Uterus (tissue), 4 donors: ENCODE measurements around the gene ARHGAP18. TPM values are rescaled to one million over a fixed set of nuclear protein-coding genes. Genes with fewer than 3 reads are reported as not detected.
"Not testable (repeated sequence)": the region's sequence is repeated elsewhere in the genome, so short reads cannot be mapped to it uniquely, and the experiment has no call there.

Experiments
- DNase-seq, 2 donors: peaks; one replicate each; pipeline ENCODE4 v3.0.0-alpha.2; 2019 to 2020
- H3K27ac ChIP-seq, 2 donors: fragments of 200-600 bp; sonication (generic); 1 replicate in 1 of 2; 2 replicates in 1 of 2; pipeline ENCODE4 v1.5.1; 2016 to 2018
- H3K27me3 ChIP-seq, 2 donors: fragments of 200-600 bp; sonication (generic); one replicate each; pipeline ENCODE4 v1.5.1; 2018 to 2019; ENCODE audit warnings: control low read depth in 1 of 2
- H3K36me3 ChIP-seq, 2 donors: fragments of 200-600 bp; sonication (generic); one replicate each; pipeline ENCODE4 v1.5.1; 2019; ENCODE audit warnings: control low read depth in 1 of 2
- H3K4me1 ChIP-seq, 2 donors: fragments of 200-600 bp; sonication (generic); one replicate each; pipeline ENCODE4 v1.5.1; 2018 to 2019; ENCODE audit warnings: control low read depth in 1 of 2
- H3K4me3 ChIP-seq, 2 donors: fragments of 200-600 bp; sonication (generic); 1 replicate in 1 of 2; 2 replicates in 1 of 2; pipeline ENCODE4 v1.5.1; 2018 to 2019; ENCODE audit warnings: mild to moderate bottlenecking in 1 of 2
- H3K9me3 ChIP-seq, 2 donors: fragments of 200-600 bp; sonication (generic); one replicate each; pipeline ENCODE4 v1.5.1; 2019; ENCODE audit warnings: control low read depth in 1 of 2
- POLR2A ChIP-seq, 2 donors: fragments of 450-650 bp; IDR thresholded peaks; one replicate each; pipeline ENCODE4 v1.6.1; 2016; ENCODE audit warnings: antibody characterized with exemption in 2 of 2, mild to moderate bottlenecking in 1 of 2, moderate library complexity in 1 of 2
- intact Hi-C: fragments of 100-400 bp; cut with DNase I; formaldehyde crosslinking; loops from one replicate; pipeline ENCODE4 v1.15.1; 2023; ENCODE audit warnings: low total_unique reads
- total RNA-seq, 4 donors: library from RNA; depleted of rRNA in 3 of 4; stranded (reverse); fragments of >200 nt in 3 of 4; gene quantifications; one replicate each; pipeline versions ENCODE4 v1.1.0 to v1.2.4, GENCODE V29; 2014 to 2023
- TF ChIP-seq, protein P1 (sequence below), 4 experiments: fragments of 200-600 bp in 2 of 4; fragments of 450-650 bp in 2 of 4; sonication (generic) in 2 of 4; IDR thresholded peaks; one replicate each; pipeline ENCODE4 v1.5.1; 2016 to 2019; ENCODE audit warnings: antibody characterized with exemption in 4 of 4, mild to moderate bottlenecking in 2 of 4, moderate library complexity in 1 of 4
- donor health status: DM: yes; HTN: yes; CAD: no.

ARHGAP18 gene
- total RNA-seq, 4 donors from 2014 or later = 6.3 to 36.7 (median 15.4) TPM

DNA sequence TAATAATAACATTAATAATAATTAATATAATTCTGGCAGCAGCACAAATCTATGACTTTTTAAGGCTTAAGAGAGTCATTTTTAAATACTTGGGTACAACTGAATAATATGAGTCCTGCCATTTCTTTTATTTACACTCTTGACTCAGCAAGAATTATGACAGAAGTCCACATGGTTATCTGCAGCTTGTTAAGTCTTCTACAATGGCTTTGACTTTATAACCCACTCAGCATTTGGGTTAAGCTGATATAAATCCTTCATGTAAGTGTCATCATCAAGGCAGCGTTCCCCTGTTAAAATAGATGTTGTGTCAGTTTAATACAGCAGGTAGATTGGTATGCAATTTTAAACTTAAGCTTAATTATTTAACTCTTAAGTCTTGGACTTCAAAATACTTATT is 131.7 kb downstream of the ARHGAP18 start:
- Histone ChIP-seq H3K9me3 (no peaks in the 10 kb centered on the region), H3K27ac (no peak overlapping the region), H3K4me1 (no peaks in the 10 kb centered on the region), H3K4me3 (no peak overlapping the region), H3K27me3 (no peaks in the 10 kb centered on the region), H3K36me3 (no peaks in the 10 kb centered on the region)
- no peak for DNase-seq
- intact Hi-C loops = no loop called here
- TF ChIP-seq, protein P1, sequence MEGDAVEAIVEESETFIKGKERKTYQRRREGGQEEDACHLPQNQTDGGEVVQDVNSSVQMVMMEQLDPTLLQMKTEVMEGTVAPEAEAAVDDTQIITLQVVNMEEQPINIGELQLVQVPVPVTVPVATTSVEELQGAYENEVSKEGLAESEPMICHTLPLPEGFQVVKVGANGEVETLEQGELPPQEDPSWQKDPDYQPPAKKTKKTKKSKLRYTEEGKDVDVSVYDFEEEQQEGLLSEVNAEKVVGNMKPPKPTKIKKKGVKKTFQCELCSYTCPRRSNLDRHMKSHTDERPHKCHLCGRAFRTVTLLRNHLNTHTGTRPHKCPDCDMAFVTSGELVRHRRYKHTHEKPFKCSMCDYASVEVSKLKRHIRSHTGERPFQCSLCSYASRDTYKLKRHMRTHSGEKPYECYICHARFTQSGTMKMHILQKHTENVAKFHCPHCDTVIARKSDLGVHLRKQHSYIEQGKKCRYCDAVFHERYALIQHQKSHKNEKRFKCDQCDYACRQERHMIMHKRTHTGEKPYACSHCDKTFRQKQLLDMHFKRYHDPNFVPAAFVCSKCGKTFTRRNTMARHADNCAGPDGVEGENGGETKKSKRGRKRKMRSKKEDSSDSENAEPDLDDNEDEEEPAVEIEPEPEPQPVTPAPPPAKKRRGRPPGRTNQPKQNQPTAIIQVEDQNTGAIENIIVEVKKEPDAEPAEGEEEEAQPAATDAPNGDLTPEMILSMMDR (IDR thresholded peaks at IDR 0.05) = no peak
- TF ChIP-seq POLR2A (IDR thresholded peaks at IDR 0.05) = no peak

DNA sequence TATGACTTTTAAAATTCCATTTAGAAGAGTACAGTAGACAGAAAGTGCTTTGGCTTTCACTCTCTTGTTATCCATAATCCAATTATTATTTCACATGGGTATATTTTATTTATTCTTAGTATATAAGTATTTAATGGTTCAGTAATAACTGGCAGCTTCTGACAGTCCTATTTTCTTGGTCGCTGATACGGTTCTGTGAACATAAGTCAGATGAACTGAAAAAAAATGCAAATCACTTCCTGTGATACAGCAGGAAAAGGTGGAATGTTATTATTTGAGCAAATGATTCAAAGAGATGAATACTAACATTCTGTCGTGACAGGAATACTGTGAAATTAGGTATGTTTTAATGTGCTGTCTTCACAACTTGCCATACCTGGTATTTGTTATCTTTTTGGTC is 132.3 kb downstream of the ARHGAP18 start:
- H3K4me1 ChIP-seq = no peaks in the 10 kb centered on the region
- intact Hi-C loops = no loop called here
- TF ChIP-seq, protein P1 (IDR thresholded peaks at IDR 0.05) = no peak
- TF ChIP-seq POLR2A (IDR thresholded peaks at IDR 0.05) = no peak

DNA sequence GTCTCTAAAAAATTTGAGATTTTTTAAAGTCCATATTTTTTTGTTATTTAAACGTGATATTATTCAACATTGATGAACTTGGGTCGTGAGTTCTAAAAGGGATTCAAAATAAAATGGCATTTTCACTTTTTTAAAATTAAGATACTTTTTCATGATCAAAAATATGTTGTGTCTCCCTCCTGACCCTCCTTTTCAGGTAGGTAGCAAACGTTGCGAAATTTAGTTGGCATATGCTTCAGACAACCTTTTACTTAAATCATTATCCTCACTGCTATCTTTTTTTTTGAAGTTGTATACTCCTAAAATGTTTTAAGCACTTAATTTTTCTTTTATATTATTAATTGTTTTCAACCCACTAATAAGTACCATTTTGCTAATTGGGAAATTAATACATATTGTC is 133.5 kb downstream of the ARHGAP18 start:
- Histone ChIP-seq H3K36me3 (no peaks in the 10 kb centered on the region), H3K27ac (no peak overlapping the region), H3K9me3 (no peaks in the 10 kb centered on the region), H3K4me1 (no peaks in the 10 kb centered on the region), H3K4me3 (no peak overlapping the region), H3K27me3 (no peaks in the 10 kb centered on the region)
- TF ChIP-seq POLR2A (IDR thresholded peaks at IDR 0.05) = no peak
- no peak for DNase-seq
- intact Hi-C loops = no loop called here

More for the DNA sequence above, 132.3 kb downstream of the ARHGAP18 start:
- Histone ChIP-seq H3K27me3 (no peaks in the 10 kb centered on the region), H3K9me3 (no peaks in the 10 kb centered on the region), H3K36me3 (no peaks in the 10 kb centered on the region), H3K4me3 (no peak overlapping the region), H3K27ac (no peak overlapping the region)
- DNase-seq = no peak

DNA sequence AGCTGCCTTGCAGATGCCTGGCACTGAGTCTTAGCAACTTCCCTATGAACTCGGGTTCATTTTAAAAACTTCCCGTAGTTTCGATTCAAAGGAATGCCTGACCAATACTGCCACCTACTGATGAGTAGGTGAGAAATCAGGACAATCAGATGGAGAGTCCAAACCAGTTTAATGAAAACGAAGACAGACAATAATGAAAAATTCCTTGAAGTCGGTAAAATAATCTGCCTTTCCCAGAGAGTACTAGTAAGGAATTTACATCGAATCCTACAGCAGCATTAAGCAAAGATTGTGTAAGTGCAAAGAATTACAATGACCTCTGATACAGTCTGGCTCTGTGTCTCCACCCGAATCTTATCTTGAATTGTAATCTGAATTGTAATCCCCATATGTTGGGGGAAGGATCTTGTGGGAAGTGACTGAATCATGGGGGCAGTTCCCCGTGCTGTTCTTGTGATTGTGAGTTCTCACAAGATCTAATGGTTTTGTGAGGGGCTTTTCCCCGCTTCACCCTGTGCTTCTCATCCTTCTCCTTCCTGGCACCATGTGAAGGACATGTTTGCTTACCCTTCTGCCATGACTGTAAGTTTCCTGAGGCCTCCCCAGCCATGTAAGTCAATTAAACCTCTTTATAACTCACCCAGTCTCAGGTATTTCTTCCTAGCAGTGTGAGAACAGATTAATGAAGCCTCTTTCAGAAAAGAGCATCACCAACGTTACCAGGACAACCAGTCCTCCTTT is 134.4 kb downstream of the ARHGAP18 start:
- intact Hi-C loops = no loop called here
- no peak for TF ChIP-seq POLR2A (IDR thresholded peaks at IDR 0.05)
- TF ChIP-seq, protein P1 (IDR thresholded peaks at IDR 0.05) = peak; percentile 60 to 73 (median 66)
- H3K9me3 ChIP-seq = no peaks in the 10 kb centered on the region
- no peaks in the 10 kb centered on the region for H3K4me1 ChIP-seq
- DNase-seq = no peak
- no peaks in the 10 kb centered on the region for H3K27me3 ChIP-seq
- H3K27ac ChIP-seq = no peak overlapping the region
- H3K36me3 ChIP-seq = no peaks in the 10 kb centered on the region
- peak overlapping the region in 1 of 2 donors; percentile 14 for H3K4me3 ChIP-seq

DNA sequence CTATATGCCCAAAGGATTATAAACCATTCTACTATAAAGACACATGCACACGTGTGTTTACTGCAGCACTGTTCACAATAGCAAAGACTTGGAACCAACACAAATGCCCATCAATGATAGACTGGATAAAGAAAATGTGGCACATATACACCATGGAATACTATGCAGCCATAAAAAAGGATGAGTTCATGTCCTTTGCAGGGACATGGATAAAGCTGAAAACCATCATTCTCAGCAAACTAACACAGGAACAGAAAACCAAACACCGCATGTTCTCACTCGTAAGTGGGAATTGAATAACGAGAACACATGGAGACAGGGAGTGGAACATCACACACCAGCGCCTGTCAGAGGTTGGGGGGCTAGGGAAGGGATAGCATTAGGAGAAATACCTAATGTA is 135.4 kb downstream of the ARHGAP18 start:
- H3K4me3 ChIP-seq, H3K27me3 ChIP-seq, H3K4me1 ChIP-seq, DNase-seq, H3K9me3 ChIP-seq, intact Hi-C loops, H3K27ac ChIP-seq, H3K36me3 ChIP-seq: not testable (repeated sequence)

DNA sequence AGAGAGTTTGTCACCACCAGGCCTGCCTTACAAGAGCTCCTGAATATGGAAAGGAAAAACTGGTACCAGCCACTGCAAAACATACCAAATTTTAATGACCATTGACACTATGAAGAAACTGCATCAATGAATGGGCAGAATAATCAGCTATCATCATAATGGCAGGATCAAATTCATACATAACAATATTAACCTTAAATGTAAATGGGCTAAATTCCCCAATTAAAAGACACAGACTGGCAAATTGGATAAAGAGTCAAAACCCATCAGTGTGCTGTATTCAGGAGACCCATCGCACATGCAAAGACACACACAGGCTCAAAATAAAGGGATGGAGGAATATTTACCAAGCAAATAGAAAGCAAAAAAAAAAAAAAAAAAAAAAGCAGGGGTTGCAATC is 139.0 kb downstream of the ARHGAP18 start:
- H3K36me3 ChIP-seq, H3K4me3 ChIP-seq, DNase-seq, H3K9me3 ChIP-seq, H3K4me1 ChIP-seq, intact Hi-C loops, H3K27ac ChIP-seq, H3K27me3 ChIP-seq: not testable (repeated sequence)

DNA sequence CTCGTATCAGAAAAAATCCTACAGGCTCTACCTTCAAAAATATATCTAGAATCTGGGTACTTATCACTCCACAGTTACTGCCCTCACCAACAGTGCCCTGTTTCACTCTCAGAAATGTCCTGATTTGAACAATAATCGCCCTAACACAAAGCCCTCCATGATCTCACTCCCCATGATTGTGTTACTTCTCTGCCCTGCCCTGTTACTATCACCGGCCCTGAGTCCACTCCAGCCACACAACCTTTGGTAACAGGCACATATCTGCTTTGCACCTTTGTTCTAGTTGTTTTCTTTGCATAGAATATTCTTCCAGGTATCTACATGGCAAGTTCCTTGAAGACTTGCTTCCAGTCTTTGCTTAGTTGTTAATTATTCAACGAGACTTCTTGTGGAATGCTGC is 142.0 kb downstream of the ARHGAP18 start:
- Histone ChIP-seq H3K4me1 (no peaks in the 10 kb centered on the region), H3K27ac (no peak overlapping the region), H3K9me3 (no peaks in the 10 kb centered on the region), H3K27me3 (no peaks in the 10 kb centered on the region), H3K4me3 (no peak overlapping the region), H3K36me3 (no peaks in the 10 kb centered on the region)
- DNase-seq = no peak
- TF ChIP-seq, protein P1 (IDR thresholded peaks at IDR 0.05) = no peak
- TF ChIP-seq POLR2A (IDR thresholded peaks at IDR 0.05) = no peak
- intact Hi-C loops = no loop called here
